ENCODE results near the gene HOXD13.

The HOXD13 gene

DNA sequence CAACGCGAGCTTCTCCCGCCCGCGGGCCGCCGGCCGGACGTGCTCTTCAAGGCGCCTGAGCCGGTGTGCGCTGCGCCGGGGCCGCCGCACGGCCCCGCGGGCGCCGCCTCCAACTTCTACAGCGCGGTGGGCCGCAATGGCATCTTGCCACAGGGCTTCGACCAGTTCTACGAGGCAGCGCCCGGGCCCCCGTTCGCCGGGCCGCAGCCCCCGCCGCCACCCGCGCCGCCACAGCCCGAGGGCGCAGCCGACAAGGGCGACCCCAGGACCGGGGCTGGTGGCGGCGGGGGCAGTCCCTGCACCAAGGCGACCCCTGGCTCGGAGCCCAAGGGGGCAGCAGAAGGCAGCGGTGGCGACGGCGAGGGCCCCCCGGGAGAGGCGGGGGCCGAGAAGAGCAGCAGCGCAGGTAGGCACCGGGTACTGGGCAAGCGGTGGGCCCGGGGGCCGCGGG, 15.2 kb downstream of the HOXD13 start:
- no peak for DNase-seq

DNA sequence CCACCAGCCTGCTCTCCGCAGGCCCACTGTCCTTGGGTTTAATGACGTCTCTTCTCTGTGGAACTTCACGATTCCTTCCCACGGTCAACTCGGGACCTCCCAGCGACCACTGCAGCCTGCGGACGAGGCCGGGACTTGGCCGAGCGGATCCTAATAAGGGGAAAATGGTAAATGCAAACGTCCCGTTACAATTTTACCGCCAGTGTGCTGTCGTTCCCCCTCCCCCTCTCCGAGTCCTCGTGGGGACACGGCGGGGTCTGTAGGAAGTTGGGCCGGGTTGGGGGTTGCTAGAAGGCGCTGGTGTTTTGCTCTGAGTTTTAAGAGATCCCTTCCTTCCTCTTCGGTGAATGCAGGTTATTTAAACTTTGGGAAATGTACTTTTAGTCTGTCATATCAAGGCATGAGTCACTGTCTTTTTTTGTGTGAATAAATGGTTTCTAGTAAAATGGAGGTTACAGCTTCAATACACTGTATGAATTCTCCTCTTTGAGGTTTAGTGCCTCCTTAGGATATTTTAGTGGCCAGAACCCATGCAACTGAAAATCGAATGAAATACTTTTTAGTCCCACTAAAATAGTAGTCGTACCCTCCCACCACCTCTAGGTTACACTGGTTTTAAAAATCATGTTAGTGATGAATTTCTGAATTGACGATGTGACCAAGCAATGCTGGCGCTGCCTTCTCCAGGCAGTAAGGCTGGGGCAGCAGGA, 16.8 kb downstream of the HOXD13 start:
- DNase-seq = no peak

DNA sequence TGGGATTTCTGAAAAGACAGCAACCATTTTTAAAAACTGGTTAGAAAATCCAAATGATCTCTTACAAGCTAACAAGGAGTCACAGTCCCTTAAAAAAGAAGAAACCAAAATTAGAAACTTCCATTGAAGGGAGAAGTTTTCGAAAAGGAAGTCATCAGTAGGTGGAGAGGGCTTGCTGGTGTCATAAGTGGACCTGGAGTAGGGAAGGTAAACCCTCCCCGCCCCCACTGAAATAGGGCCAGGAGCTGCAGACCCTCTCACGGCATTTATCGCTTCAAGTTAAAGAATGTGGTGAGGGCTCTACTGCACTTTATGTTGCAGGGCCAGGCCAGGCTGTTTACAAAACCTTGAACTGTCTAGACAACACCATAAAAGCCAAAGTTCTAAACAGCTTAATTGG, 17.4 kb downstream of the HOXD13 start:
- DNase-seq = no peak

DNA sequence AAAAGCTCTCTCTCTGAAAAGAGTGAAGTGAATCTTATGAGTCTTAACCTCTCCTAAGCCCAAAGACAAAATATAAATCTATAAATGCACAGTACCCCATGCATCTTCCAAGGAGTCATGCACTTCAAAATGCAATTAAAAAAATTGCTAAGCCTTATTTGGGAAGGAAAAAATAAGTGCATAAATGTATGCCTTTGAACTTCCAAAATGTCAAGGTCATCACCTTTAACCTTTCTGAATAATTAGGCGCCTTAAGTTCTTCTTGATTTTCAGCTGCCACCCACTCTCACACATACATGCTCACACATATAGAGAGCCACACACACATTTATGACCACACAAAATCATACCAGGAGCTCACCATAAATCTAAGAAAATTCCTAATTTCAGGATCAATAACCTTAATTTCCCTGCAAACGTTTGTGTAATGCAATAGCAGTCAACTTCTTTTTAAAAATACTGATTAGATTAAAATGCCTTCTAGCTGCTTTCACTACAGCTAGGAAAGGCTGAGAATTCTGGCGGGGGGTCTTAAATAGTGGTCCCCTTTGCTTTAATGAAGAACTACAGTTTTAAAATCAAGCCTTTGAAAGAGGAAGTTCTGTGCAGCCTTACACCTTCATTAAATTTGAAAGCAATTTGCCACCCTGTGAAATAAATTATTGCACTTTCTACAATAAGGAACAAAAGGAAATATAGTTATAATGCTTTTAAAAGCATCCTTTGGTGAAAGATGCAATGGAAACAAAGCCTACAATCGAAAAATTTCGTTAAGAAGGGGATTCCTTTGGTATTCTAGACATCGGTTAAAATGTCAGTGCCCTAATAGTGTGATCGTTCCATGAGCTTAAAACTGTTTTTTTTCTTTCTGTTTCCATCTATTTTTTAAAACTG, 18.1 kb downstream of the HOXD13 start:
- no peak for DNase-seq

DNA sequence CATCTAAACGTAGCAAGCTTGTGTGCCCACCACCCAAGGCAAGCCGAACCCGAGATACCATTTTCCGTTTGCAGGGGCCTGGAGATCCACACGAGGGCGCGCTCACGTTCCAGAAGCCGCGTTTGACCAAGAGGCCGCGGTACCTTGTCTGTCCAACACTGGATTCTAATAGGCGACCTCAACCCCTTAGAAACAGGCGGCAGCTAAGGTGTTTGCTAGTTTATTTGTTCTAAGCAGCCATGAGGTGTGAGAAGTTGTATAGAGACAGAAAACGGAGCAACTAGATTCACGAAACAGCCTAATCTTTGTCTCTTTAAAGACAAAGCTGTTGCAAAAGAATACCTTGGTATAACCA, 18.8 kb downstream of the HOXD13 start:
- DNase-seq = no peak

DNA sequence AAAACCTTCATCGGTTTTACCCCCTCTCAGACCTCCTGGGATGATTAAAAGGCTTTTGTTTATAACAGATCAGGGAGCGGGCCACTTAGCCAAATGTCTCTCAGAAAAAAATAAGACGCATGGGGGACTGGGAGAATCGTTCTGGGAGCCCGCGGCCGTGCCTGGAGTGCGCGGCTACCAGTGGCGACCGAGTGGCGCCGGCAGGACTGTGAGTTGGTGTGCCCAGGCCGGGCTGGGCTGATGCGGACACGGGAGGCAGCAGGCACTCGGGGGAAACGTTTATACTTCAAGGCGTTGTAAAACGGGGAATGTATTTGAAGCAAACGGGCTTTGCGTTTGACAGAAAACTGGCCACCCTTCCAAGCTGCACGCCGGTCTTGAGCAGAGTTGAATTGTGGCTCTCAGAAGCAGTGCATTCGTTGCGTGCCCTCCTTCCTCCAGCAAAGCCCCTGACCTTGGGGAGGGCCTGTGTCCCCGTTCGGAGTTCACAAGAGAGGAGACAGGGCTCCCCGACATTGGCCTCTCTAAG, 19.4 kb downstream of the HOXD13 start:
- DNase-seq = no peak

DNA sequence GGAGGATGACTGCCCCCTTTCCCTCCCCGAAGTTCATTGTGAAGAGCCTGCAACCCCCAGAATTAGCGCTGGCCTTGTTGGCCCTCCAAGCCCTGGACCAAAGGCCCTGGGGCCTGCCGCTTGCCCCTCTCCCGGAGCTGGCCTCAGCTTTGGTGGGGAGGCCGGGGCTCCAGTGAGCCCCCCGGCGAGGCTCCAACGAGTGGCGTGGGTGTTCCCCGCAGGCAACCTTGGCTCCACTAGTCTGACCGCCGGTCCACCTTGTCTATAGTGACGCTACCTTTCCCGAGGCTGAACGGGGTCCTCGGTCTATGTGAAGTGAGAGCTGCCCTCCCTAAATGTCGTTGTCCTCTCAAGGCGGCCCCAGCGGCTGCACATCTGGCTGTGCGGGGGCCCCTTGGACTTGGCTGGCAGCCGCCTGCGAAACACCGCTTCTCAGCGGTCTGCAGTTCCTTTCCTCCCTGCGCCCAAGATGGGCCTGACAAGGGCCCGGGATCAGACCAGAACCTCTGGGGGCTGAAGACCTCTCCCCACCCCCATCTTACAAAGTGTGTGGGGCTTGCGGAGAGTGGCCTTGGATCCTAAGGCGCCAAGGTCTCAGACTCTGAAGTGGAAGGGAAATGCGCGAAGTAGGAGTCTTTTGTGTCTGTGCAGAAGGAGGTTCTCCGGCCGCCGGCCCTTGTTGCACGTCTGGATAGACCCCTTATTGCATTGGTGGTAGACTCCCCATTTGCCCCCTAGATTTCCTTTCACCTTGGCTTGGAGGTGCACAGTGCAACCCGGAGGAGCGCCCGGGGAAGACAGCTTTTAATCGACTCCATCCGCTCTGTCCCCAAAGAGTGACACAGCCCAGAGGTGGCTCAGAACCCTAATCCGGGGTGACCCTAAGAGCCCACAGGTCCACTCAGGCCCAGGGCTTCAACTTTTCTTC, 20.1 kb downstream of the HOXD13 start:
- DNase-seq = no peak

DNA sequence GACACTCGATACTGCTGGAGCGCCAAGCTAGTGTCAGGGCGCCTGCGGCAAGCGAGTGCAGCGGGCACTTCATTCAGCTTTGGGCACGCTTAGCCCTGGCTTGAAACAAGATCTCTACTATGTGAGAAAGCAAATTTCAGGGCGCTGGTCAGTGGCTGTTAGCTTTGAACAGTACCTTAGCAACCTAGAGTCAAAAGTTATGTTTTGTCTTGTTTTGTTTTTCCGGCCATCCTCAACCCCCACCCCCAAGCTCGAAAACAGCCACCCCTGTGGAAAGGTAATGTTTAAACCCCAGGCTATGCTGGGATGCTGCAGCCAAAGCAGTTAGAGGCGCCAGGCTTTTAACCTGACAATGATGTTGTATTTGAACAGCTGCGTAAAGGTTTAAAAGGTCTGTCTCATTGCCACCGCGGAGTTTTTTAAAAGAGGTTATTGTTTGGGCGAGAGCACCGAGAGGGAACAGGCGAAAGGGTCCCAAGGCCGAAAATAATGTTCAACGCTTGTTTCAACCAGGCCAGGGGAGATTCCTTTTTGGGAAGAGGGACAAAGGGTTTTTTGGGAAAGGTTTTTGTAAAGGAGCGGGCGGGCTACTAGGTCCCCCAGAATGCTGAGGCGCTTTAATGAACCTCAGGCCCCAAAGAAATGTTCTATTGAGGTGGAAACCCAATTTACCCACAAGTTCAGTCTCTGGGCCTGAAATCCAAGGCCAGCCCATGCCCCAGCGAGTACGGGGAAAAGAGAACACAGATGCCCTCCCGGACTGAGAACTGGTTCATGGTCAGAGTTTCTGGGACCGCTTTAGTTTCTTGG, 21.8 kb downstream of the HOXD13 start:
- no peak for DNase-seq

DNA sequence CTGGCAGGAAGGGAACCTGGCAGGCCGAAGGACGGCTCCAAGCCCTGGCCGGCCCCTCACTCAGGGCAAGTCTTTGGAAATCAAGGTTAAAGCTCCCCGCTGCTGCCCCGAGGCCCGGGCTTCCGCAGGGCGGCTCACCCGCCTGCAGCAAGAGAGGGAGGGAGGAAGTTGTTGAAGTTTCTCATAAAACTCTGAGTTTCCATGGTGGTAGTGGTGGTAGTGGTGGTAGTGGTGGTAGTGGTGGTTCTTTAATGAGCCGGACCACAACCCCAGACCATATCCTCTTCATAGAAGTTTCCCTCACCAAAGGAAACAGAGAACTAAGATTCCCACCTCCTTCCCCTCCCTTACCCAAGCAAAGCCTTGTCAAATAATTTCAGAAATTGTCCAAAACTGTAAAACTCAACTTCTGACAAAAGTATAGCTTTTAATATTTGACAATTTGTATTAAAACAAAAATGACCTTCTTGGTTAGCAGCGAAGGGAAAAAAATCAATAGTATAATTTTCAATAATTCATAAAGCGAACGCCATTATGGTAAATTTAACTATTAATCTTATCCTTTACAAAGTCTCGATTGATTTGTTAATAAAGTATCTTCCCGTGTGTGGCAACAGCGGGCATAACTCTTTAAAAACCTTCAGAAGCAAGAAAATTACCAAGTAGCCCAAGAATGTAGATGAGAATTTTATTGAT, 22.6 kb downstream of the HOXD13 start:
- DNase-seq = no peak

DNA sequence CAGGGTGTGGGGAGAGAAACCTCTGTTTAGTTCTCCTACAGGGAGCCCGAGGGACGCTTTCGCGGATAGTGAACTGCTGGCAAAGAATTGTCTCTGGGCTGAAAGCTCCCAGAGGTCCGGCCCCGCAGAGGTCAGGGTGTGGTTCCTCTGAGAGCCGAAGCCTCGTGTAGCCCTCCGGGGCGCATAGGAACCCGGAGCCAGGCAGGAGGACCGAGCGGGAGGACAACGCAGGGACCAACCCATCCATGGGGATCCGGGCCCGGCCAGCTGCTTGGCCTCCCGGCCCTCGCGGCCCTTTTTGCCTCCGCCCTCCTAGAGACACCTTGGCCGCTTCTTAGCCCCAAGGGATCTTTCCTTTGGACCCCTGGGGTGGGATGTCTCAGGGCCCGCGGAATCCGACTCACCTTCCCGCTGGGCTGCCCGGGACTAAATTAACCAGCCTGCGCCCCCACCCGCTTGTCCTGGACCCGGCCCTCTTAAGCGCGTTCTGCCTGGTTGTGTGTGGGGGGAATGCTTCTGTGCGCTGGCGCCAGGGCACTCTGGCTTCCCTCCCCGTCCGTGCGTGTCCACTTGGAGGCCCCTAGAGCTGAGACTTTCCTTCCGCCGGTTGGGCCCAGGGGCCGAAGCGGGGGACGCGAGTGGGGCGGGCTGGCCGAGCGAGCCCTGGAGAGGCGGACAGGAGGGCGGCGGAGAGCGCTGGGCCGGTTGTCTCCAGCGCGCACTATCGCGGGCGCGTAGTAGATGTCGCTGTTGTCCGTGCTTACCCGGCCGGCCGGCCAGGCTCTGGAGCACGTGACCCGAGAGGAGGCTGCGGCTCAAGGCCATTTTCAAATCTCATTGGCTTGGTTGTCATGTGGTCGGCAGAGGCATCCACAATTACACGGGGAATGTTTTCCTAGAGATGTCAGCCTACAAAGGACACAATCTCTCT, 23.6 kb downstream of the HOXD13 start, which contains the start of gene HOXD10:
Gene HOXD10 (plus strand): TSS at position 896 of the 931 bp plus-strand sequence. CDS start 56 bp downstream, outside the sequence.
- no peak for DNase-seq

DNA sequence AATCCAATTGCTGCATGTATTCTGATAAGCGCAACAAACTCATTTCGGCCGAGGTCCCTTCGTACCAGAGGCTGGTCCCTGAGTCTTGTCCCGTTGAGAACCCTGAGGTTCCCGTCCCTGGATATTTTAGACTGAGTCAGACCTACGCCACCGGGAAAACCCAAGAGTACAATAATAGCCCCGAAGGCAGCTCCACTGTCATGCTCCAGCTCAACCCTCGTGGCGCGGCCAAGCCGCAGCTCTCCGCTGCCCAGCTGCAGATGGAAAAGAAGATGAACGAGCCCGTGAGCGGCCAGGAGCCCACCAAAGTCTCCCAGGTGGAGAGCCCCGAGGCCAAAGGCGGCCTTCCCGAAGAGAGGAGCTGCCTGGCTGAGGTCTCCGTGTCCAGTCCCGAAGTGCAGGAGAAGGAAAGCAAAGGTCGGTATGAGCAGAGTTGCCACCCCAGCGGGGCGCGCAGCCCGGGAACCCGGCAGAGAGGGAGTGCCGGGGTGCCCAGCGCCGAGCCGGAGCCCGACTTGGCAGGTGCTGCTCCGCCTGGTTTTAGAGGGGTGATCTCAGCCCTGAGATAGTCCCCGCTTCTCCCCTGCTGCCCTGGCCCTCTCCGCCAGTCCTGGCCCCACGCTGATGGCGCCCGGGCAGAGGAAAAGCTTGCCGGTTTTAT, 24.8 kb downstream of the HOXD13 start:
- no peak for DNase-seq

DNA sequence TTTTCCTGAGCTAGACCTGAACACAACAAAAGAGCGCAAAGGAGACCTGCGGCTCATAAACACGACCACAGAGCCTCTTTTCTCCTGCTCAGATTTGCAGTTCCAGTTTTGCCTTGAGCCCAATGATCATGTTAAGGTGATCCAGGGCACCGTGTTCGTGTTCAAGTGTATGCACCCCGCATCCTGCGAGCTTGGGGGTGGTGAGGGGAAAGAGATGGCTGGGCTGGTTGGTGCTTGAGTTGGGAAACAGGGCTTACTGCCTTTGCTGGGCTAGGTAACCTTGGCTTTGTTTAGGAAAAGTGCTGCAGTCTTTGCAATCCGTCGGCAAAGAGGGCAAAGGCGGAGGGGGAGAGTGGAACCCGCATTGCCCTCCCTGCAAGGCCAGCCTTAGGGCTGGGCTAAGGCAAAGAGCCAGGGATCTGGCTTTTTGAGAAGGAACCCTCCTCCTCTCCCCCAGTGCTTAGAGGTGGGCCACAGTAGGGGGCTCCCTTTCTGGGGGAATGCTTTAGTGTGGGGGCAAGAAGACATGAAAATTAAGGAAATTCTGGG, 25.4 kb downstream of the HOXD13 start:
- DNase-seq = no peak

DNA sequence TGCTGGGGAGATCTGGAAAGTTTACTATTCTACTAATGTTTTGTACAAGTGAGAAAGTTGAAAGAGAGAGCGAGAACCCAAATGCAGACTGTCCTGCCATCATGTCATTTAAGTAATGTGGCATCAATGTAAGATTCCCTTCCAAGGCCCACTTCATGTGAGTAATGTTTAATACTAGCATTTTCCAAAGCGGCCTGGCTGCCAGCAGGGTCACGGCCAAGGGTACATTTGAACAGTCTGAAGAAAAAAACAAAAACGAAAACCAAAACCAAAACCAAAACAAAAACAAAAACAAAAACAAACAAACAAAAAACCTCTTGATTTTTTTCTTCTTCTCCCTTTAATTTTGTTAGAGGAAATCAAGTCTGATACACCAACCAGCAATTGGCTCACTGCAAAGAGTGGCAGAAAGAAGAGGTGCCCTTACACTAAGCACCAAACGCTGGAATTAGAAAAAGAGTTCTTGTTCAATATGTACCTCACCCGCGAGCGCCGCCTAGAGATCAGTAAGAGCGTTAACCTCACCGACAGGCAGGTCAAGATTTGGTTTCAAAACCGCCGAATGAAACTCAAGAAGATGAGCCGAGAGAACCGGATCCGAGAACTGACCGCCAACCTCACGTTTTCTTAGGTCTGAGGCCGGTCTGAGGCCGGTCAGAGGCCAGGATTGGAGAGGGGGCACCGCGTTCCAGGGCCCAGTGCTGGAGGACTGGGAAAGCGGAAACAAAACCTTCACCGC, 26.2 kb downstream of the HOXD13 start:
- no peak for DNase-seq

DNA sequence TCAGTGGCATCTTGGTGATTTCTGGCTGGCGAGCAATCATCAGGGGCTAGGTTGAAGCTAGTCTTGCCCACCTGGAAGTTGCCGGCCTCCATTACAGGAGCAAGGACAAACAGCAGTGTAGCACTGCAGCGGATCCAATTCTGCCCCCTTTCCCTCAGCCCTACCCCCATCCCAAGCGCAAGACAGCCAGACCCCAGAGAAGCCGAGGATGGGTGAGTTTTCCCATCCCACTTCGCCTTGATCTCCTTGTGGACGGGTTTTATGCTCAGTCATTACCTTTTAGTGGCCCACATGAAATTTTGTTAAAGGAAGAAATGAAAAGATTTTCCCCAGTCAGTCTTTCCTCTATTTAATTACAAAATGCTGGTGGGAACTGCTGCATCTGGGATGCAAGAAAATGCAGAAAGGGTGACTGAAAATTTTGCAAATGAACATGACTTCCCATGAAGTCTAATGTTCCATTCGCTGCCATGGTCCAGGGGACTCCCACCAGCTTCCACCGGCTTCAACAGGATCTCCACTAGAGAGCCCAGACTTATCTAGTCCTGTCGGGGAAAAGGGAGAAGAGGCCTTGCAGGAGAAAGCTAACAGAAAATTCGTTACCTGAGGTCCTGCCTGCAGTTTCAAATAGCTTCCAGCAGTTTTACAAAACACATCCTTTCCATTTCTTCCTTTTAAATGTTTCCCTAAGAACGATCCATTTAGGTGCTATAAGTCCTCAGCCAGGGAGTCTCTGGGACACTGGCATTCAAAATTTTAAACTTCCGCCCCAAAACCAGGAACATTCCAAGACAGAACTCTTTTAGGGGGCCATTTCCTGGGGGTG, 28.1 kb downstream of the HOXD13 start:
- no peak for DNase-seq

DNA sequence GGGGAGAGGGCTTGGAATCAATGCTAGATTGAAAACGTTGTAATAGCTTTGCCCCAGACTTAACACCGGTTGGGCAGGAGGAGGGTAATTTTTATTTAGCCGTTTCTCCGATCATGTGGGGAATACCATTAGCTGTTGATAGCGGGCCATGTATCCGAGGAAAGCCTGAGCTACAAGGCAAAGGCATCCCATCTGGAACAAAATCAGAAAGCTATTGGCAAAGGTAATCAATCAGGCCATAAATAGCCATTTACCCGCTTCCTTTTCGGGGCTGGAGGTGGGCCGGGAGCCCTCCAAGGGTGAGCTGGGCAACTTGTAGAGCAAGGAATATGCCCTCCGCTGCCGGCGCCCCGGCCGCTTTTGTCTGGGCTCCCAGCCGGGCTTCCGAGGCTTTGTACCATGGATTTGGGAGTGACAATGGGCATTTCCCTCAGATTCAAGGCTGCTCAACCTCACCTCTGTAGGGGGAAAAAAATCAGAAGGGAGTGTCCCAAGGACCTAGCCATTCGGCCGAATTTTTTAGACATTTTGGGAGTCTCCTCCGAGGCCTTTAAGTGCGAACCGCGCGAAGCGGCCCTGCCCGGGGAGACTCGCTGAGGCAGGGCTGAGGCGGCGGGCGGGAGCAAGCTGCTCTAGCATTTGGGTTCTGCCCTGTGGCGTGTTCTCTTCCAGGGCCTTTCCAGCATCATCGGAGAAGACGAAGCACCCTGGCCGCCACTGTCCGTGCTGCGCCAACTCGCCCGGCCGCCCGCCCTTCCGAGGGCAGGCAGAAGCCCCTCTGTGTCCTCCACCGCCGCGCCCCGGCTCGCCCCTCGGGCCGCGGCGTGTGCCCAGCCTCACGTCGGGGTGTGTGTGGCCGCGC, 28.9 kb downstream of the HOXD13 start:
- DNase-seq = no peak

DNA sequence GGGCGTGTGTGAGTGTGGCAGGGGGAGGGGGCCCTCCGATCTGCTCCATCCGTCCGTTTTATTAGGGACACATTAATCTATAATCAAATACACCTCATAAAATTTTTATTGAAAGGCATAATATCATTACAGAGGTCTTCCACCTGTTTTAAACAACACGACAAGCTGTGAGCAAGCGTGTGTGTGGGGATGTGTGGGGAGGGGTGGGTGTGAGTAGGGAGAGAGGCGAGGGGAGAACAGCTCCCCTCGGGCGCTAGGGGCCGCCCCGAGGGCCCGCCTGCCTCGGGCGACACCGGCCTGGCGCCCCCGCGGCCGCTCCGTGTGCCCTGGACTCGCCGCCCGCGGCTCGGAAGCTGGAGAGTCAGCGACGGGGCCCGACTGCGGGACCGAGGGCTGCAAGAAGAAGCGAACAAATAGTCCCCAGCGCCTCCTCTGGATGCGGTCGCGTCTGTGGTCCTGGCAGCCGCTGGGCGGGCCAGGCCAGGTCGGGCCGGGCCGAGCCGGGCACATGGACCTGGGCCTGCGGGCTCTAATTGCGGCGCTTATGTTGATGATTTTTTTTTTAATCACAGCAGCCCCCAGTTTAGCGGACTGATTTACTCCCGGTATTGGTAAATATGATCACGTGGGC, 29.6 kb downstream of the HOXD13 start:
- DNase-seq = no peak
